A673 (cell line): ENCODE data around the gene FBXL15.

Experiments used
- EZH2 ChIP-seq: fragments of 200-600 bp; sonication (generic); IDR thresholded peaks from 2 replicates; pipeline ENCODE4 v1.6.1; 2017; ENCODE audit warnings: borderline replicate concordance, low read depth, mild to moderate bottlenecking, mixed read lengths, antibody characterized with exemption, low read length; ENCODE audit not compliant: poor library complexity, severe bottlenecking
- TF ChIP-seq, protein P1 (sequence below): fragments of 300-800, 200-600 bp; sonication (generic); conservative IDR thresholded peaks from 2 replicates; pipeline ENCODE4 v1.5.1; 2017; ENCODE audit warnings: low read depth, mild to moderate bottlenecking, antibody characterized with exemption, low read length, moderate library complexity, mixed read lengths

DNA sequence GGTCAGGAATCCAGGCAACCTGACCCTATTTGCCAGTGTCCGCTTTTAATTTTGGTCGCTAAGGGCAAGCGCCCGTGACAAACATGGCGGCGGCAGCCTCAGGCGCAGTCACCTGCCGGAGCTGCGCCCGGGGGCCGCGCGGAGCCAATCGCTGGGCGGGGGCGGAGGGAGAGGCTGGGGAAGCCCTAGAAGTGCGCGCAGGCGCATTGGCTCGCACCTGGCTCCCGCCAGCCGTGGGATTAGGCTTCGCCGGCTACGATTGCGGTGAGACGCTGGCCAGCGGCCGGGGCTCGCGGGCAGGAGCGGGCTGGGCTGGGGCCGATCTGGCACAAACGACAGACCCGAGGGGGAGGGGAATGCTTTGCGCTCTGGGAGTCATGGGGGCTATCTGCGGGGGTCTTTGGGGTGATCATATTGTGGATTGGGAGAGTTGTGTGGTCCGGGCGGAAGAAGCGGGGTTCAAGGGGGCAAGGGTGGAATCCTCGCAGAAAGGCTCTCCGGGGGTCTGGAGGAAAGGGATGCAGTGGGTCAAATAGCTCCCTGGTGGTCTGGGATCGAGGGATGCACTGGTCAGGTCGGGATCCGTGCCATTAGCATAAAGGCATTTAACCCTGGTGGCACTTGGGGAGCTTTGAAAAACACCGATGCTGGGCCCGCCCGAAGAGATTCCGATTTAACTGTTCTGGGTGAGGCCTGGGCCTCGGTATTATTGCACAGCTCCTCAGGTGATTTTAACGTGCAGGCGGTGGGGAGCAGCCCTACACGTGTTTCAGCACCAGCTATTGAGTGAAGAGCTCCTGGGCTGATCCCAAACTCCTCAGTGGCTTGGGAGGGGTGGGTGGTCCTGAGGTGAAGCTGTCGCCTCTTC is 40.8 kb downstream of the FBXL15 start:
- TF ChIP-seq, protein P1, sequence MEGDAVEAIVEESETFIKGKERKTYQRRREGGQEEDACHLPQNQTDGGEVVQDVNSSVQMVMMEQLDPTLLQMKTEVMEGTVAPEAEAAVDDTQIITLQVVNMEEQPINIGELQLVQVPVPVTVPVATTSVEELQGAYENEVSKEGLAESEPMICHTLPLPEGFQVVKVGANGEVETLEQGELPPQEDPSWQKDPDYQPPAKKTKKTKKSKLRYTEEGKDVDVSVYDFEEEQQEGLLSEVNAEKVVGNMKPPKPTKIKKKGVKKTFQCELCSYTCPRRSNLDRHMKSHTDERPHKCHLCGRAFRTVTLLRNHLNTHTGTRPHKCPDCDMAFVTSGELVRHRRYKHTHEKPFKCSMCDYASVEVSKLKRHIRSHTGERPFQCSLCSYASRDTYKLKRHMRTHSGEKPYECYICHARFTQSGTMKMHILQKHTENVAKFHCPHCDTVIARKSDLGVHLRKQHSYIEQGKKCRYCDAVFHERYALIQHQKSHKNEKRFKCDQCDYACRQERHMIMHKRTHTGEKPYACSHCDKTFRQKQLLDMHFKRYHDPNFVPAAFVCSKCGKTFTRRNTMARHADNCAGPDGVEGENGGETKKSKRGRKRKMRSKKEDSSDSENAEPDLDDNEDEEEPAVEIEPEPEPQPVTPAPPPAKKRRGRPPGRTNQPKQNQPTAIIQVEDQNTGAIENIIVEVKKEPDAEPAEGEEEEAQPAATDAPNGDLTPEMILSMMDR = no peak
- TF ChIP-seq EZH2 = no peak
